ENCODE measurements around the gene TLN1.

Gene TLN1

GRCh38 chr9:35717132-35717870 lies 14.7 kb downstream of the TLN1 start:
- H3K4me3 ChIP-seq (ENCODE audit: low read depth, low read length): no peak overlapping the region
- TF ChIP-seq CTCF (IDR thresholded peaks at IDR 0.05; ENCODE audit: borderline replicate concordance, insufficient read depth, low read depth, low read length): no peak

- no peak for TF ChIP-seq CTCF (IDR thresholded peaks at IDR 0.05; ENCODE audit: borderline replicate concordance, insufficient read depth, low read depth, low read length)
These were observed 15.8 kb downstream of the TLN1 start for GRCh38 chr9:35716230-35716629.

GRCh38 chr9:35714579-35715252 lies 17.3 kb downstream of the TLN1 start:
- no peak for TF ChIP-seq CTCF (IDR thresholded peaks at IDR 0.05; ENCODE audit: borderline replicate concordance, insufficient read depth, low read depth, low read length)
- H3K4me3 ChIP-seq (ENCODE audit: low read depth, low read length): no peak overlapping the region

More at GRCh38 chr9:35716230-35716629, 15.8 kb downstream of the TLN1 start:
- no peak overlapping the region for H3K4me3 ChIP-seq (ENCODE audit: low read depth, low read length)

- H3K4me3 ChIP-seq (ENCODE audit: low read depth, low read length): no peak overlapping the region
- no peak for TF ChIP-seq CTCF (IDR thresholded peaks at IDR 0.05; ENCODE audit: borderline replicate concordance, insufficient read depth, low read depth, low read length)
These were observed 17.9 kb downstream of the TLN1 start for GRCh38 chr9:35714123-35714522.

- TF ChIP-seq CTCF (IDR thresholded peaks at IDR 0.05; ENCODE audit: borderline replicate concordance, insufficient read depth, low read depth, low read length): no peak
- no peak overlapping the region for H3K4me3 ChIP-seq (ENCODE audit: low read depth, low read length)
These were observed 18.4 kb downstream of the TLN1 start for GRCh38 chr9:35713578-35713977.

GRCh38 chr9:35712762-35713400 lies 19.1 kb downstream of the TLN1 start:
- no peak overlapping the region for H3K4me3 ChIP-seq (ENCODE audit: low read depth, low read length)
- TF ChIP-seq CTCF (IDR thresholded peaks at IDR 0.05; ENCODE audit: borderline replicate concordance, insufficient read depth, low read depth, low read length): no peak

Data from GM12875 (cell line).